HEK293T (cell line): ENCODE data around the gene FAM163B.

Experiments used
- BHLHE40 ChIP-seq: fragments of 450-650 bp; IDR thresholded peaks from 2 replicates; pipeline ENCODE4 v1.6.1; 2016; ENCODE audit warnings: mild to moderate bottlenecking, moderate library complexity, borderline replicate concordance
- FOXK2 ChIP-seq: fragments of 450-650 bp; IDR thresholded peaks from 2 replicates; pipeline ENCODE4 v1.6.1; 2016; ENCODE audit warnings: mild to moderate bottlenecking
- FOXM1 ChIP-seq: fragments of 450-650 bp; IDR thresholded peaks from 2 replicates; pipeline ENCODE4 v1.6.1; 2017; ENCODE audit warnings: mild to moderate bottlenecking, borderline replicate concordance
- L3MBTL2 ChIP-seq: fragments of 450-650 bp; conservative IDR thresholded peaks from 2 replicates; pipeline ENCODE4 v1.6.1; 2016; ENCODE audit warnings: mild to moderate bottlenecking
- NFRKB ChIP-seq: fragments of 450-650 bp; IDR thresholded peaks from 2 replicates; pipeline ENCODE4 v1.6.1; 2016; ENCODE audit warnings: mild to moderate bottlenecking, moderate library complexity
- SP1 ChIP-seq: fragments of 450-650 bp; IDR thresholded peaks from 2 replicates; pipeline ENCODE4 v1.6.1; 2017
- SUZ12 ChIP-seq: fragments of 450-650 bp; IDR thresholded peaks from 2 replicates; pipeline ENCODE4 v1.6.1; 2016; ENCODE audit warnings: mild to moderate bottlenecking
- ZNF384 ChIP-seq: fragments of 450-650 bp; IDR thresholded peaks from 2 replicates; pipeline ENCODE4 v1.6.1; 2016

- no peak for TF ChIP-seq FOXM1
- TF ChIP-seq FOXK2: no peak
- no peak for TF ChIP-seq SUZ12
- TF ChIP-seq SP1: no peak
- no peak for TF ChIP-seq ZNF384
- TF ChIP-seq BHLHE40: no peak
- no peak for TF ChIP-seq NFRKB
- no peak for TF ChIP-seq L3MBTL2
These were observed 4.2 kb upstream of the FAM163B start for GRCh38 chr9:133613432-133613831.
